22Rv1 (cell line): ENCODE data around the gene TPRG1.

Experiments
- ZFX ChIP-seq: fragments of 450-650 bp; IDR thresholded peaks from 2 replicates; pipeline ENCODE4 v1.6.1; 2017; ENCODE audit warnings: antibody characterized with exemption, borderline replicate concordance
- TF ChIP-seq, protein P1 (sequence below): fragments of 450-650 bp; IDR thresholded peaks from 2 replicates; pipeline ENCODE4 v1.5.1; 2017; ENCODE audit warnings: mild to moderate bottlenecking

DNA sequence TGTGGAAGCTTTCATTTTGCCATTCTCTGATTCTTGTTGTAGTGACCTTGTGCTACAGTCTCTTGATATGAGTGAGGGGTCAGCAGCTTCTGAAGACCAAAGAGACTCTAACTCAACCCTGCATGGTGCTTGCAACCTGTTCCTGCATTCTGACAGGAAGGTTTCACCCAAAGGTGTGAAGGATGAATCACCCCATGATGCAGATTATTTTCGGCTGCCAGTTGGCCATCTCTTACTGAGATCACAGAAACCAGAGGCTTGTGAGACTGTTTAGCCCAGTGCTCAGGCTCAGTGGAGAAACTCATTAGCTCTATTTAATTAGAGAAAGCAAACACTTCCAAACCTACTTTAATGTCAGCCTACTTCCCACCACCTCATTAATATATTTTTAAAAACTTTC is 29.2 kb upstream of the TPRG1 start:
- TF ChIP-seq, protein P1, sequence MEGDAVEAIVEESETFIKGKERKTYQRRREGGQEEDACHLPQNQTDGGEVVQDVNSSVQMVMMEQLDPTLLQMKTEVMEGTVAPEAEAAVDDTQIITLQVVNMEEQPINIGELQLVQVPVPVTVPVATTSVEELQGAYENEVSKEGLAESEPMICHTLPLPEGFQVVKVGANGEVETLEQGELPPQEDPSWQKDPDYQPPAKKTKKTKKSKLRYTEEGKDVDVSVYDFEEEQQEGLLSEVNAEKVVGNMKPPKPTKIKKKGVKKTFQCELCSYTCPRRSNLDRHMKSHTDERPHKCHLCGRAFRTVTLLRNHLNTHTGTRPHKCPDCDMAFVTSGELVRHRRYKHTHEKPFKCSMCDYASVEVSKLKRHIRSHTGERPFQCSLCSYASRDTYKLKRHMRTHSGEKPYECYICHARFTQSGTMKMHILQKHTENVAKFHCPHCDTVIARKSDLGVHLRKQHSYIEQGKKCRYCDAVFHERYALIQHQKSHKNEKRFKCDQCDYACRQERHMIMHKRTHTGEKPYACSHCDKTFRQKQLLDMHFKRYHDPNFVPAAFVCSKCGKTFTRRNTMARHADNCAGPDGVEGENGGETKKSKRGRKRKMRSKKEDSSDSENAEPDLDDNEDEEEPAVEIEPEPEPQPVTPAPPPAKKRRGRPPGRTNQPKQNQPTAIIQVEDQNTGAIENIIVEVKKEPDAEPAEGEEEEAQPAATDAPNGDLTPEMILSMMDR = no peak
- no peak for TF ChIP-seq ZFX
